Parathyroid adenoma (tissue), 2 donors: ENCODE data around the gene TANC1.

Experiments
- H2AFZ ChIP-seq: fragments of 300-600 bp; sonication (generic); one replicate; pipeline ENCODE4 v1.7.0; 2017; ENCODE audit warnings: antibody characterized with exemption, mild to moderate bottlenecking
- H3K27ac ChIP-seq: fragments of 300-600 bp; sonication (generic); one replicate; pipeline ENCODE4 v1.7.0; 2017
- H3K27me3 ChIP-seq: fragments of 300-600 bp; sonication (generic); one replicate; pipeline ENCODE4 v1.7.0; 2017; ENCODE audit warnings: low read length; ENCODE audit not compliant: control insufficient read depth, insufficient read depth
- H3K36me3 ChIP-seq: fragments of 300-600 bp; sonication (generic); one replicate; pipeline ENCODE4 v1.7.0; 2017; ENCODE audit warnings: low read length; ENCODE audit not compliant: control insufficient read depth, insufficient read depth
- H3K4me1 ChIP-seq: fragments of 300-600 bp; sonication (generic); one replicate; pipeline ENCODE4 v1.7.0; 2017; ENCODE audit warnings: control low read depth
- H3K4me2 ChIP-seq: fragments of 300-600 bp; sonication (generic); one replicate; pipeline ENCODE4 v1.7.0; 2017; ENCODE audit warnings: low read length
- H3K4me3 ChIP-seq: fragments of 300-600 bp; sonication (generic); one replicate; pipeline ENCODE4 v1.7.0; 2017; ENCODE audit warnings: low read depth, low read length
- H3K79me2 ChIP-seq: fragments of 300-600 bp; sonication (generic); one replicate; pipeline ENCODE4 v1.7.0; 2017; ENCODE audit warnings: control low read depth
- H3K9ac ChIP-seq: fragments of 300-600 bp; sonication (generic); one replicate; pipeline ENCODE4 v1.7.0; 2017; ENCODE audit warnings: mild to moderate bottlenecking
- H3K9me3 ChIP-seq: fragments of 300-600 bp; sonication (generic); one replicate; pipeline ENCODE4 v1.7.0; 2017; ENCODE audit warnings: low read length; ENCODE audit not compliant: control insufficient read depth
- TF ChIP-seq, protein P1 (sequence below): fragments of 300-600 bp; sonication (generic); IDR thresholded peaks from one replicate; pipeline ENCODE4 v1.7.0; 2017; ENCODE audit warnings: antibody characterized with exemption, mild to moderate bottlenecking
- donor health status: primary hyperparathyroidism.

TANC1 gene

DNA sequence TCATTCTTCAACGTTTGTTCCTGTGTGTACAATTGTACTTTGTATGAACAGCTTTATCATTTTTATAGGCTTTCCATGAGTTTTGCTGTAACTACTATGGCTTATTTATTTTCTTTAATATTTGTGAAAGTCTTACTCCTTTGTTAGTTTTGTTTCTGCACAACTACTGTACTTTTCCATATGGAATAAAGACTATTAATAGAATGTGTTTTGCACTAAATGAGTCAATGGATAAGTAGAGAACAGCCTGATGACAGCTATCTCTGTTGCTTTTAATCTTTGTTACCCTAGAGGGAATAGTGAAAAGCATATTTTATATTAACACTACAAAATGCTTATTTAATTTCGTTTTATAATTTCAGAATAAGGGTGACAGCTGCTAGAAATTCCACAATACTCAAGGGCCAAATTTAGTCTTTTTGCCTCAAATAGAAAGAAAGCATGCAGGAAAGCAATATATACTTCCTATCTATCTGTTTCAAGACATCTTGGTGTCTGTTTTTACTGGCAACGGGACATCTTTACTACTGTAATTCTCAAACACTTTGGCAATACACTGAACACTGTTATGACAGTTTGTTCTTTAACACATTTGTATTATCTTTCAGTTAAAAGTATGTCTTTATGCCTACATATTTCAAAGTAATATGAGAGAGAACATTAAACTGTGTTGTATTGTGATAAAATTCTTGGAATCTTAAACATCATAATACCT is 264.2 kb downstream of the TANC1 start:
- H3K4me3 ChIP-seq: no peak overlapping the region
- no peak overlapping the region for H3K4me2 ChIP-seq
- H3K79me2 ChIP-seq: no peaks in the 10 kb centered on the region
- no peak overlapping the region for H3K27ac ChIP-seq
- TF ChIP-seq, protein P1, sequence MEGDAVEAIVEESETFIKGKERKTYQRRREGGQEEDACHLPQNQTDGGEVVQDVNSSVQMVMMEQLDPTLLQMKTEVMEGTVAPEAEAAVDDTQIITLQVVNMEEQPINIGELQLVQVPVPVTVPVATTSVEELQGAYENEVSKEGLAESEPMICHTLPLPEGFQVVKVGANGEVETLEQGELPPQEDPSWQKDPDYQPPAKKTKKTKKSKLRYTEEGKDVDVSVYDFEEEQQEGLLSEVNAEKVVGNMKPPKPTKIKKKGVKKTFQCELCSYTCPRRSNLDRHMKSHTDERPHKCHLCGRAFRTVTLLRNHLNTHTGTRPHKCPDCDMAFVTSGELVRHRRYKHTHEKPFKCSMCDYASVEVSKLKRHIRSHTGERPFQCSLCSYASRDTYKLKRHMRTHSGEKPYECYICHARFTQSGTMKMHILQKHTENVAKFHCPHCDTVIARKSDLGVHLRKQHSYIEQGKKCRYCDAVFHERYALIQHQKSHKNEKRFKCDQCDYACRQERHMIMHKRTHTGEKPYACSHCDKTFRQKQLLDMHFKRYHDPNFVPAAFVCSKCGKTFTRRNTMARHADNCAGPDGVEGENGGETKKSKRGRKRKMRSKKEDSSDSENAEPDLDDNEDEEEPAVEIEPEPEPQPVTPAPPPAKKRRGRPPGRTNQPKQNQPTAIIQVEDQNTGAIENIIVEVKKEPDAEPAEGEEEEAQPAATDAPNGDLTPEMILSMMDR: no peak
- H3K4me1 ChIP-seq: no peaks in the 10 kb centered on the region
- H3K27me3 ChIP-seq: no peaks in the 10 kb centered on the region
- no peaks in the 10 kb centered on the region for H3K36me3 ChIP-seq
- no peak overlapping the region for H3K9ac ChIP-seq
- no peaks in the 10 kb centered on the region for H3K9me3 ChIP-seq
- no peak overlapping the region for H2AFZ ChIP-seq

DNA sequence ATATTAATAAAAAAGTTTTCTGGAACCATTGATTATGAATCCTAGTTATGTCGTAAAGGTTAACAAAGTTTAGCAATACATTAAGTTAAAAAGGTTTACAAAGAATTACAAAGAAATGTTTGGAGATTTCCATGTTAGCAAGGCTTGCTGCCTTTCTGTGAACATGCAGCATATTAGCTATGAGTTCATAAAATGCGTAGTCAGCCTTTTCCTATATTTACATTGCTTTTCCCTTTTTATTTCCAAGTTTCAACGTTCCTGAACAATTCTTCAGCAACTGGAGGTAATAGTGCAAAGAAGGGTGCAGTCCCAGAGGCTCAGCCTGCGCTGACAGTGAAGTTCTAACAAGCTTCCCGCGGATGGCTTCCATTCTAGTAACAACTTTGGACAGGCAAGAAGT is 266.4 kb downstream of the TANC1 start:
- H3K9me3 ChIP-seq: no peaks in the 10 kb centered on the region
- H3K4me3 ChIP-seq: no peak overlapping the region
- H3K79me2 ChIP-seq: no peaks in the 10 kb centered on the region
- H3K27ac ChIP-seq: no peak overlapping the region
- no peak overlapping the region for H3K4me2 ChIP-seq
- H3K27me3 ChIP-seq: no peaks in the 10 kb centered on the region
- H3K36me3 ChIP-seq: no peaks in the 10 kb centered on the region
- H3K9ac ChIP-seq: no peak overlapping the region
- H3K4me1 ChIP-seq: no peaks in the 10 kb centered on the region
- H2AFZ ChIP-seq: no peak overlapping the region
- TF ChIP-seq, protein P1: no peak

DNA sequence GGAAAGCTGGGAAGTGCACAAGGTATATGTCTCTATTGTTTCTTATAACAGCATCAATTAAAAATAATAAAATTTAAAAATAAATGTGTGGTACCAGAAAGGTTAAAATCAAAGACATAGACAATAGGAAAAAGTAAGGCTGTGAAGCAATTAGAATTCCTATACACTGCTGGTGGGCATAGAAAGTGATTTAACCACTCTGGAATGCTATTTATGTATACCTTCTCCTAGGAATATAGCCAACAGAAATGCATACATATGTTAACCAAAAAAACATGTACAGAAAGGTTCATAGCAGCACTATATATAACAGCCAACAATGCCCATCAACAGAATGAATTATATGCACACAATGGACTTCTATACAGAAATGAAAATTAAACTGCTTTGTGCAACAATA is 275.1 kb downstream of the TANC1 start:
- H3K9me3 ChIP-seq: no peaks in the 10 kb centered on the region
- no peaks in the 10 kb centered on the region for H3K4me1 ChIP-seq
- H3K4me2 ChIP-seq: no peak overlapping the region
- TF ChIP-seq, protein P1: no peak
- no peaks in the 10 kb centered on the region for H3K79me2 ChIP-seq
- no peak overlapping the region for H3K9ac ChIP-seq
- no peaks in the 10 kb centered on the region for H3K27me3 ChIP-seq
- no peak overlapping the region for H3K27ac ChIP-seq
- no peaks in the 10 kb centered on the region for H3K36me3 ChIP-seq
- H3K4me3 ChIP-seq: no peak overlapping the region
- no peak overlapping the region for H2AFZ ChIP-seq

DNA sequence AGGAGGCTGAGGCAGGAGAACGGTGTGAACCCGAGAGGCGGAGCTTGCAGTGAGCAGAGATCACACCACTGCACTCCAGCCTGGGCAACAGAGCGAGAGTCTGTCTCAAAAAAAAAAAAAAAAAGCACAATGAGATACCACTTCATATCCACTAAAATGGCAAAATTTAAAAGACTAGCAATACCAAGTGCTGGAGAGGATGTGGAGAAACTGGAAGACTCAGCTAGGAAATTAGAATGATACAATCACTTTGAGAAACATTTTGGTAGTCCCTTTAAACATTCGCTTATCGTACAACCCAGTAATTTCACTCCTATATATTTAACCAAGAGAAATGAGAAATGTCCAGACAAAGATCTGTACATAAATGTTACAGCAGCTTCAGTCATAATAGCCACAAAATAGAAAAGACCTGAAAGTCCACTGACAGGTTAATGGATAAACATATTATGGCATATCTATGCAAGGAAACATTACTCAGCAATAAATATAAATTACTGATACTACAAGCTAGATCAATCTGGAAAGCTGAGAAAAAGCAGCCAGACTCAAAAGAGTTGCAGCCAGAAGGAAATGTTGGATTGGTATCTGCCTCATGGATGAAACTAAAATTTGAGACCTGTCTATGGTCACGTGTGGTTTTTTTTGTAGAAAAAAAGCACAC is 278.0 kb downstream of the TANC1 start:
- Histone ChIP-seq H3K27me3 (no peaks in the 10 kb centered on the region), H3K27ac (no peak overlapping the region), H3K79me2 (peaks cover 3% of the 10 kb centered on the region), H3K4me3 (no peak overlapping the region), H3K36me3 (no peaks in the 10 kb centered on the region), H3K9me3 (no peaks in the 10 kb centered on the region), H3K4me1 (no peaks in the 10 kb centered on the region), H3K4me2 (no peak overlapping the region), H3K9ac (no peak overlapping the region), H2AFZ (no peak overlapping the region)
- TF ChIP-seq, protein P1: no peak
